Amniotic epithelial cell (primary cell): ENCODE results near the gene SPATA32.
"Not testable (repeated sequence)": the region's sequence is repeated elsewhere in the genome, so short reads cannot be mapped to it uniquely, and the experiment has no call there.

ENCODE experiments used
- DNase-seq: peaks from one replicate; pipeline ENCODE4 v3.0.0-alpha.2; 2010; ENCODE audit warnings: low read depth

Gene SPATA32

DNA sequence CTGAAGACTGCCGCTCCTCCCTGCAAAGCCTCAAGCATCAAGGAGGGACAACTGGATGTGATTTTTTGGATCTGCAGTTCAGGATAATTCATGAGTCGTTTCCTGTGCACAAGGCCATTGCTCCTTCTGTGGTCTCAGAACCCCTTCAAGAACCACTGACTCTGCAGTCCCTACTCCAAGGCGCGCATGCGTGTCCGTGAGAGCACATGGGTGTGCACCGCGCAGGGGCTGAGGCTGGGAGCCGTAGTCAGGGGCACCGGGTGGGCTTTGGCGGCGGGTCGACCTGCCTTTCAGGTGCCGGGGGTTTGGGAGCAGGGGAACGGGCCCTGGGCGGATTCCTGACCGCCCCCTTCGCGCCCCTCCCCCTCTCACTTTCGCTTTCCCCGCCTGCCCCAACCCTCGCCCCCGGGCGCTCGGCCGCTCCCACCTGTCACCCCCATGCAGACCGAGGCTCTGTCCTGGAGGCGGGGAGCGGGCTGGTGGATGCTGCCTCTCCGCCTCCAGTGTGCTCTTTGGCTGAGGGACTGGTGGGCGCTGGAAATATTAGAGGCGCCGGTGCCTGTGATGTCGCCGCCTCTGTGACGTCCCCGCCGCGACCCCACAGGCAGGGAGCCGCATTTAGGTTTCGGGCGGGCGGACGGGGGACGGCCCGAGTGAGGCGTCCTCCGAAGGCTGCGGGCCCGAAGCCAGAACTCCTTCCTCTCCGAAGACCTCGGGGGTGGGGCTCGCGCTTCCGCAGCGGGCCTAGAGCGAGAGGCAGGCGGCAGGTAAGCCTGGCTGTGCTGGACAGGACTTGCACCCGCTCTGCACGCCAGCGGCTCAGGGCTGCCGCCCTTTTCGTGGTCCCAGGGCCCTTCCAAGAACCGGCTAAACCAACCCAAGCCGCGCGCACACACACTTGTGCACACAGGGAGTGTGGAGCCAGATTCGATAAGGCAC is at the start of gene SPATA32:
SPATA32 (minus strand) TSS at position 518 of the 939 bp plus-strand sequence; CDS start at position 440, 78 bp downstream.
- peak; percentile 30 for DNase-seq

GRCh38 chr17:45311401-45311759 is 49.5 kb upstream of the SPATA32 start:
- DNase-seq: no peak

GRCh38 chr17:45310380-45311324 is 48.8 kb upstream of the SPATA32 start:
- peak; percentile 51 for DNase-seq

DNA sequence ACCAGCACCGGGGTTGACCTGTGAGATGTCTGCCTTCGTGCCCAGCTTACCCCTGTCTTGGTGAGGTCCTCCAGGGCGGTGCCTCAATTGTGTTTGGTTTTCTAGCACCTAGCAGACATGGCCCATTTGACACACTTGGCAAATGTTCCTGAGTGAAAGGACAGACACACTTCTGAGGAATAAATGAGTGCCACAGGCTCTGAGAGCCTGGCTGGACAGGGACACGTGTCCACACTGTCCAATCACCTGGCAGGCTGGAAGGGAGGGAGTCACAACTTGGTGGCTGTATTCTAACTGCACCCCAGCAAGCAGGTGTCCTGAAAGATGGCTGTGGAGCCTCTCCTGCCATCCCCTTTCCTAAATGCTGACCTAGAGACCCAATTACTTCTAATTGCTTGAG is 47.5 kb upstream of the SPATA32 start:
- no peak for DNase-seq

DNA sequence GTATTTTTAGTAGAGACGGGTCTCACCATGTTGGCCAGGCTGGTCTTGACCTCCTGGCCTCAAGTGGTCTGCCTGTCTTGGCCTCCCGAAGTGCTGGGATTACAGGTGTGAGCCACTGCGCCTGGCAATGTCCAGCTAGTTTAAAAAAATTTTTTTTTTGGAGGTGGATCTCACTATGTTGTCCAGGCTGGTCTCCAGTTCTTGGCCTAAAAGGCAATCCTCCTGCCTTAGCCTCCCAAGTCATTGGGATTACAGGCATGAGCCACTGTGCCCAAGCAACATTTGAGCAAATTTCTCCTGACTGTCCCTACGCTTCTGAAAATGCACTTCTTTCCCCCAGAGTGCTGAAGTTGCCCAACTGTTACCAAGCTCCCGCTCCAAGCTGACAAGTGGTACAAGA is 46.9 kb upstream of the SPATA32 start:
- no peak for DNase-seq

DNA sequence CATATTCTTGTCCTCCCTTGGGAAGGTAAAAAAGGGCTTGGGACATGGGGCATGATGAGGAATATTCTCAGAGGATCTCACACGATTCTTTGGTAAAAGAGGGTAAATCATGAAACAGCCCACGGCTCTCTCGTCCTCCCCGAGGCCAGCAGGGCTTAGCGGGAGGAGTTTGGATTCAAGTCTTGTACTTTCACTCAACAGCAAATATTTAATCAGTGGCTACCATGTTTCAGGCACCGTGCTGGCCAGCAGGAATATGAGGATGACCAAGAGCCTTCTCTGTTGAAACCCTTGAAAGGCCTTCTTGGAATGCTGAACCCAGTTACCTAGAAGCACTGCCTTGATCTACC is 46.1 kb upstream of the SPATA32 start:
- no peak for DNase-seq

- peak; percentile 95 for DNase-seq
These were observed 45.6 kb upstream of the SPATA32 start for GRCh38 chr17:45307290-45308015.

DNA sequence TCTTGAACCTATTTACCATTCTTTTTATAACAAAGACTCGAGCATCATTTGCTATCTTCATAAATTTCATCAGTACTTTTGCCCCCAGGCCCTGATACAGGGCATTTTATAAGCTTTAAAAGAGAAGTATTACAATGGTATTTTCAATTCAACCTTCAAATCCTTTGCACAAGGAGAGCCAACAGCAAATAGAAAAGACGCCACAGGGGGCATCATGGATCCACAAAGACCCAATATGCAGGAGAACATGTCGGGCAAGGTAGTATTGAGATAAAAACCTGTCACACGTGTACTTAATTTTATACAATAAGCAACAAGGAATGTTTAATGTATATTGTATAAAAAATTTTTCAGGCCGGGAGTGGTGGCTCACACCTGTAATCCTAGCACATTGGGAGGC is 44.7 kb upstream of the SPATA32 start:
- no peak for DNase-seq

GRCh38 chr17:45306094-45306493 is 44.2 kb upstream of the SPATA32 start:
- no peak for DNase-seq

DNA sequence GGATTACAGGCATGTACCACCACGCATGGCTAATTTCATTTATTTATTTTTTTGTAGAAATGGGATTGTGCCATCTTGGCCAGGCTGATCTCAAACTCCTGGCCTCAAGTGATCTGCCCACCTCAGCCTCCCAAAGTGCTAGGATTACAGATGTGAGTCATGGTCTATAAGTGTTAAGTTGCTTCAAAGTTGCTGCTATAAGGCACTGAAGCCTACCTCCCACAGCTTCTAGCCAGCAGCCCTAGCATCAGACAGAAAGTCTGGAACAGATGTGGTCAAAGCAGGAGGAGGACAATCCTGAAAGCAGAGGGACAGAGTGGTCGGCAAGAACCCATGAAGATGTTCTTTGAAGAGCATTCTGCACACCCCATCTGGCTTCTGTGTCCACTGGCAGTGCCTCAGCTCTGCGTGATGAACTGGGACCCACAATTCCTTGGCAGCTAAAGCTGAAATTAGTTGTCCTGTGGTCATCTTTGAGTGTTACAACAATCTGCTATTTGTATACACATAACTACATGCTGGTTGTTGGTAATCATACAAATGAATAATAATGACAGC is 43.7 kb upstream of the SPATA32 start:
- DNase-seq: peak; percentile 81

GRCh38 chr17:45302649-45303173 is 40.8 kb upstream of the SPATA32 start:
- DNase-seq: peak; percentile 99

DNA sequence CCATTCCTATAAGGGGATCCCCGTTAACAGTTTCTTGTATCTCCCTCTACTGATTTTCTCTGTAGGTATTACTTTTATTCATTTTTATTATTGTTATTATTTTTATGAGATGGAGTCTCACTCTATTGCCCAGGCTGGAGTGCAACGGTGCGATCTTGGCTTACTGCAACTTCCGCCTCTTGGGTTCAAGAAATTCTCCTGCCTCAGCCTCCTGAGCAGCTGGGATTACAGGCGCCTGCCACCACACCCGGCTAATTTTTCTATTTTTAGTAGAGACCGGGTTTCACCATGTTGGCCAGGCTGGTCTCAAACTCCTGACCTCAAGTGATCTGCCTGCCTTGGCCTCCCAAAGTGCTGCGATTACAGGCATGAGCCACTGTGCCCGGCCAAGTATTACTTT is 40.3 kb upstream of the SPATA32 start:
- not testable (repeated sequence) for DNase-seq

- DNase-seq: no peak
These were observed 39.8 kb upstream of the SPATA32 start for GRCh38 chr17:45301674-45302073.

DNA sequence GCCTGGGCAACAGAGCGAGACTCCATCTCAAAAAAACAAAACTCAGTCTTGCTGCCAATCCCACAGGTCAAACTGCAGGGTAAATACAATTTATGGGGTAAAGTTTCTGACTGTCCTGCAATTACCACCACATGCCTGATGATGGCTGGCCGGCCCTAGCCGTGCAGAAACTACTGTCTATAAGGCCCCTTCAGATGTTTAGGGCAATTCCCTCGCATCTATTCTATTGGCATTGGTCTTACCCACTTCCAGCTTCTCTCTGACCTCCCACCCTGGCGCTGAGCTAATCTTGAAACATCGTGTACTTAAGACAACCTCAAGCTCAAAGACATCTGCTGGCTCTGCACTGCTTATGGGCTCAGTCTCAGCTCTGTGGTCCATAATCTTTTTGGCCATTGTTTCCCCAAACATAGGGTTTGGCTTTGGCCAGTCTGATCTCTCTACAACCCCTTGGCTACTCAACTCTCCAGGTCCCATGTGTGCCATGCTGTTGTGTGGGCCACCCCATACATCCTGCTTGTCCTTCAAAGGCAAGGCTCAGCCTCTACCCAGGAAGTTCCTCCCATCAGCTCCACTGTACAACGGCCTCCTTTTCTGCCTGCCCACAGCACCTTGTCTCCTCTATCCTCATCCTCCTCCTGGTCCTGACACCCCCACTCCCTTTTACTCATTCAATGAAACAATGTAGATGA is 38.3 kb upstream of the SPATA32 start:
- no peak for DNase-seq

DNA sequence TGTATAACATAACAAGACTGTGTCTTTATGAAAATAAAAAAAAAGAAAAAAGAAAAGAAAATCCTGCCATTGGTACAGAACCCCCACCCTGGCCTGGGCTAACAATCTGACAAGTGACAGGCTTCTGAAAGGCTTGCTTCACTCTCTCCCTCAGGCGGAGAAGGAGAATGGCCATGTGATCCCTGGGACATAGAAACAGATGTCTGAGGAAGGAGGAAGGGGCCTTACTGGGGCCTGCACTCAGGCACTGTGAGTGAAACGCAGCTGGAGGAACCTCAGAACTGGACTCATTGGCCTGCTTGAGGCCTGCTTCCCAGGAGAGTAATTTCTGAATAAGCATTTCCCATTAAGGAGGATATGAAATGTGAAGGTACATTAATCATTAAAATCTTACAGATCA is 37.5 kb upstream of the SPATA32 start:
- DNase-seq: no peak

DNA sequence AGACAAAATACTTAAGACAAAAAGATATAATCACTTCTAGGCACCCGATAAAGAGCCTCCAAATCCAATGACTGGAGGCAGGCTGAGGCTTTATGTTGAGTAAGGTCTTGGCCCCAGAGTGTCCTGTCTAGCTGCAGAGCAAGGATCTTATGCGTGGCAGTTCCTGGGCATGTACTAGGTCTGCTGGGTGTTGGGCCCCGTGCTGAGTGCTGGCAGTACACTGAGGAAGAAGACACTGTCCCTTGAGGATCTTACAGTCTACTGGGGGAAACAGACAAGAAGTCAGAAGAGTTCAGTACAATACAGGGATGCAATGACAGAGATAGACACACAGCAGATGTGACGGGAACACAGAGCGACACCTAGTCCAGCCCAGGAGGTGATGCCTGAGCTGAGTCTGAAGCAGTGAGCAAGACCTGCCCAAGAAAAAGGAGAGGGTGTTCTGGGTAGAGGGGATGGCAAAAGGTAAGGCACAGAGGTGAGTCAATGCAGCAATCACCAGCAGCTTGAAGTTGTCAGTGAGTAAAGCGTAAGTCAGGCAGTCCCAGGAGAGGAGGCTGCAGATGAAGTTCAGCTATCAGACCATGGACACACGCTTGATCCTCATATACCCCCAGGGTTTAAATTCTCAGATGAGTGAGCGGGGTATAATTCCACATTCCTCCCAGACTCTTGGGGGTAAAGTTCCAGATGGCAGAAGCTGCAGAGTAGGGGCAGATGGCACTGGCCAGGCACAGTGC is 36.8 kb upstream of the SPATA32 start:
- no peak for DNase-seq

DNA sequence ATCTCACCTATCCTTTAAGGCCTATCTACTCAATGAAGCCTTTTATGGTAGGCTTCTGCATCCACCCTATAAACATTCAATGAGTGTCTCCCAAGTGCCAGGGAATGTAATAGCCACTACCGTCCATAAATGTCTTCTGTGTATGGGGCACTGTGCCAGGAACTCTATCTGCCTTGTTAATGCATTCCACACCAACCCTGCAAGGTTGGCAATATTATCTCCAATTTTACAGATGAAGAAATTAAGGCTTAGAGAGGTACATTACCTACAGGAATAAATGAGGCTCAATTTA is 34.9 kb upstream of the SPATA32 start:
- DNase-seq: no peak

DNA sequence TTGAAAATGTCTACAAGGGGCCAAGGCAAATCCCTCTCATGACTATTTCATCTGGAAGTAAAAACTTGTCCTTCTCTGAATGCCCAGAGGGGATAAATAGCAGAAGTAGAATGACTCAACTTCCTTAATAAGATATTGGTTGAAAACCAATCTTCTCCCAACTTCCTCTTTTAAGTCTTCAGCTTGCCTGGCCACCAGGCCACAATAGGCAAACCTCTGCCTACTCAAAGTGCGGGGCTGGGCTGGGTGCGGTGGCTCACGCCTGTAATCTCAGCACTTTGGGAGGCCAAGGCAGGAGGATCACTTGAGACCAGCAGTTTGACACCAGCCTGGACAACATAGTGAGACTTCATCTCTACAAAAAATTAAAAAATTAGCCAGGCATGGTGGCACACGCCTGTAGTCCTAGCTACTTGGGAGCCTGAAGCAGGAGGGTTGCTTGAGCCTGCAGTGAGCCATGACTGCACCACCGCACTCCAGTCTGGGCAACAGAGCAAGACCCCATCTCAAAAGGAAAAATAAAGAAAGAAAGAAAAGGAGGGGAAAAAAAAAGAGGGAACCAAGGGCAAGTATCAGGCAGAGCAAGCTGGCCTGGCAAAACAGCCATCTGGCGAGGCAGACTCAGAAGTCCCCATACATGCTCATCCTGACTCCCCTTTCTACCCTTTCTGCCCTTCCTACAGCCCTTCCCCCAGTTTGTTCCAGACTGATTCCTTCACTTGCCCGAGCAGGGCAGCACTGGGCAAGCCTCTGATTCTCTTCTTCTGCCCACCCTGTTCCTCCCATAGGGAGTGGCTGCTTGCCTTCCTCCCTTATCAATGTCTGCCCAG is 34.3 kb upstream of the SPATA32 start:
- no peak for DNase-seq

DNA sequence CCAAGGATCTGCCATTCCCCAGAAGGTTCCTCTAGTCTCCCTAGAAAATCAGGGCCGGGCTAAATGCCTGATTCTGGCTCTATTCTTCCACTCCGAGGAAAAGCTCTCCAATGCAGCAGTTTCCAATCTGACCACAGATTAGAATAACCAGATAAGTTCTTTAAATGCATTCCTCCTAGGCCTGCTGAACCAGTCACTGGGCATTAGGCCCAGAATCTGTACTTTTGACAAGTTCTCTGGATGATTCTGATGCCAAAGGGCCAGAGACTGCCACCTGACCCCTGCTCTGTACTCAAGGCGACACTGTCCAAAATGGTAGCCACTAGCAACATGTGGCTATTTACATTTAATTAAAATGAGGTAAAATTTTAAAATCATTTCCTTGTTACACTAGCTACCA is 32.6 kb upstream of the SPATA32 start:
- peak; percentile 93 for DNase-seq
